GM12878 (cell line): Measurements from ENCODE around the gene LRR1. TPM values are rescaled to one million over a fixed set of nuclear protein-coding genes. Genes with fewer than 3 reads are reported as not detected.

Experiments
- BACH1 ChIP-seq: fragments of 450-650 bp; IDR thresholded peaks from 2 replicates; pipeline ENCODE4 v1.6.1; 2017; ENCODE audit warnings: mild to moderate bottlenecking, borderline replicate concordance
- GABPA ChIP-seq: IDR thresholded peaks from 2 replicates; pipeline ENCODE4 v1.6.1; 2014; ENCODE audit warnings: antibody characterized with exemption, low read depth, mild to moderate bottlenecking, inconsistent platforms
- REST ChIP-seq: IDR thresholded peaks from 2 replicates; pipeline ENCODE4 v1.6.1; 2012; ENCODE audit warnings: mild to moderate bottlenecking, low read depth, low read length
- ZNF207 ChIP-seq: fragments of 450-650 bp; IDR thresholded peaks from 2 replicates; pipeline ENCODE4 v1.6.1; 2014; ENCODE audit warnings: antibody characterized with exemption, mild to moderate bottlenecking, borderline replicate concordance
- polyA plus RNA-seq, 11 experiments: library from polyadenylated mRNA; depleted of rRNA in 4 of 11; unstranded in 6 of 11; stranded (reverse) in 5 of 11; fragments of >200 nt; fragmentation: Nextera tagmentation in 4 of 11; fragmentation: Illumina TruSeq in 1 of 11; extraction: Ambion mirVana in 4 of 11; extraction: Trizol in 1 of 11; gene quantifications; 1 replicate in 1 of 11; 2 replicates in 10 of 11; pipeline versions ENCODE4 v1.2.1 to v1.2.3, GENCODE V29; 2011 to 2016; ENCODE audit warnings: inconsistent platforms in 2 of 11, missing spikeins in 2 of 11, low read depth in 1 of 11
- total RNA-seq, 4 experiments: library from RNA; depleted of rRNA in 3 of 4; stranded (reverse); fragments of >200 nt in 3 of 4; fragmentation: Illumina TruSeq in 1 of 4; extraction: Trizol in 1 of 4; gene quantifications; 2 replicates each; pipeline versions ENCODE4 v1.2.1 to v1.2.3, GENCODE V29; 2013 to 2021
- TF ChIP-seq, protein P1 (sequence below): fragments of 450-650 bp; IDR thresholded peaks from 2 replicates; pipeline ENCODE4 v1.6.1; 2017; ENCODE audit warnings: mild to moderate bottlenecking, moderate library complexity

Gene LRR1
- total and polyA plus RNA-seq, 10 of the 15 experiments (the other 5 are each of a cell fraction or from before 2014, with no cell fraction given) = 36.9 to 110 (median 53.1) TPM

- no peak for TF ChIP-seq ZNF207
- TF ChIP-seq REST = no peak
- TF ChIP-seq BACH1 = no peak
- TF ChIP-seq GABPA = no peak
- TF ChIP-seq, protein P1, sequence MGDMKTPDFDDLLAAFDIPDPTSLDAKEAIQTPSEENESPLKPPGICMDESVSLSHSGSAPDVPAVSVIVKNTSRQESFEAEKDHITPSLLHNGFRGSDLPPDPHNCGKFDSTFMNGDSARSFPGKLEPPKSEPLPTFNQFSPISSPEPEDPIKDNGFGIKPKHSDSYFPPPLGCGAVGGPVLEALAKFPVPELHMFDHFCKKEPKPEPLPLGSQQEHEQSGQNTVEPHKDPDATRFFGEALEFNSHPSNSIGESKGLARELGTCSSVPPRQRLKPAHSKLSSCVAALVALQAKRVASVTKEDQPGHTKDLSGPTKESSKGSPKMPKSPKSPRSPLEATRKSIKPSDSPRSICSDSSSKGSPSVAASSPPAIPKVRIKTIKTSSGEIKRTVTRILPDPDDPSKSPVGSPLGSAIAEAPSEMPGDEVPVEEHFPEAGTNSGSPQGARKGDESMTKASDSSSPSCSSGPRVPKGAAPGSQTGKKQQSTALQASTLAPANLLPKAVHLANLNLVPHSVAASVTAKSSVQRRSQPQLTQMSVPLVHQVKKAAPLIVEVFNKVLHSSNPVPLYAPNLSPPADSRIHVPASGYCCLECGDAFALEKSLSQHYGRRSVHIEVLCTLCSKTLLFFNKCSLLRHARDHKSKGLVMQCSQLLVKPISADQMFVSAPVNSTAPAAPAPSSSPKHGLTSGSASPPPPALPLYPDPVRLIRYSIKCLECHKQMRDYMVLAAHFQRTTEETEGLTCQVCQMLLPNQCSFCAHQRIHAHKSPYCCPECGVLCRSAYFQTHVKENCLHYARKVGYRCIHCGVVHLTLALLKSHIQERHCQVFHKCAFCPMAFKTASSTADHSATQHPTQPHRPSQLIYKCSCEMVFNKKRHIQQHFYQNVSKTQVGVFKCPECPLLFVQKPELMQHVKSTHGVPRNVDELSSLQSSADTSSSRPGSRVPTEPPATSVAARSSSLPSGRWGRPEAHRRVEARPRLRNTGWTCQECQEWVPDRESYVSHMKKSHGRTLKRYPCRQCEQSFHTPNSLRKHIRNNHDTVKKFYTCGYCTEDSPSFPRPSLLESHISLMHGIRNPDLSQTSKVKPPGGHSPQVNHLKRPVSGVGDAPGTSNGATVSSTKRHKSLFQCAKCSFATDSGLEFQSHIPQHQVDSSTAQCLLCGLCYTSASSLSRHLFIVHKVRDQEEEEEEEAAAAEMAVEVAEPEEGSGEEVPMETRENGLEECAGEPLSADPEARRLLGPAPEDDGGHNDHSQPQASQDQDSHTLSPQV = no peak
Measured at GRCh38 chr14:49614196-49614595, 15.5 kb downstream of the LRR1 start (continued).
